Measurements from ENCODE around the gene ETDB.
"Not testable (repeated sequence)": the region's sequence is repeated elsewhere in the genome, so short reads cannot be mapped to it uniquely, and the experiment has no call there.

The ETDB gene

DNA sequence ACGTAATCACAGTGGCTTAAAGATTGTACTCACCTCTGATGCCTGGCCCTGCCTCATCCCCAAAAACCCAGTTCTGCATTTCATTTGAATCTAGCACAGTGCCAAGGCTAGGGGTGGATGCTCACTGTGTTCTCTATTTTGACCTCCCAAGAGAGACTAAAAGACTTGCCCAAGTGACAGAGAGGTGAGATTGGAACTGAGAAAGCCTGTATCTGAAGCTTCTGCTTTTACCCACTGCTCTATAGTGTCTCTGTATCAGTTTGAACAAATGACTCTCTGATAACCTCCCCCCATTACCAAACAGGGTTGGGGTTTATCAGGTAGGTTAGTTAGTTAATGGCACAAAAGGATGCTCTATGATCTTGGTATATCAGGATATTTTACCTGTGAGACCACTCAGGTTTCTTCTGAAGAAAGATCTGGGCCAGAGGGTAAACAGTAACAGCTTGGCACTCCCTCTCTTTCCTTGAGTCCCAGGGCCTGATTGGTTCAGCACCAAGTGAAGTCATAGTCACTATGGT lies at the start of gene ETDB:
TSS of gene ETDB (minus strand) at position 471 of the 521 bp plus-strand sequence. CDS start 1,265 bp downstream, outside the sequence.
- DNase-seq, result not testable (repeated sequence)

DNA sequence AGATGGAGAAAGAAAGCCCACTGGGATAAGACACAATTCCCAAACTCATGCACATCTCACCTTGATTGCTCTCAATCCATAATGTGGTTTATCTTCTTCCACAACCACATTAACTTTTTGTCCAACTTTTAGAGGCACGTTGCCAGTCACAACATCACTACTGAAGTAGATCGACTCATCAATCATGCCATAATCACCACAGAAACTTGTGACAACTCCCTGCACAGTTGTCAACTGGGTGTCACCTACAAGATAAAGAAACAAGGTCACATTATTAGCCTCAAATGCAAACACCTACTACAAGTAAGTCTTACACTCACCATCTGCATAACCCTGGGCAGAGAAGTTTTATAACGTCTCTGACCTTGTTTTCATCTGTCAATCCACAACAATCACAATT lies 49.2 kb upstream of the ETDB start:
- DNase-seq, result not testable (repeated sequence)

DNA sequence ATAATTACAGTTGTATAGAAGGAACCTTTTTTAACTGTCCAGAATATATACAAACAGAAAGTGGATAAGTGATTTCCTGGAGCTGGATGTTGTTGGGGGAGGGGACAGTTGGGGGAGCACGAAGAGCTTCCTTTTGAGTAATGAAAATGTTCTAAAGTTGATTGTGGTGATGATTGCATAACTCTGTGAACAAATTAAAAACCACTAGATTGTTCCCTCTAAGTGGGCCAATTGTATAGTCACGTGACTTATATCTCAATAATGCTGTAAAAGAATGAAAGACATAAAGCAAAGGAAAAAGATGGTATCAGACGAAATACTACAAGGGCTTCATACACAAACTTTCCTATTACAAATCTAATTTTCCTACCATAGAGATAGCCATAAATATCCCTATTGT lies 48.2 kb upstream of the ETDB start:
- DNase-seq, result no peak

DNA sequence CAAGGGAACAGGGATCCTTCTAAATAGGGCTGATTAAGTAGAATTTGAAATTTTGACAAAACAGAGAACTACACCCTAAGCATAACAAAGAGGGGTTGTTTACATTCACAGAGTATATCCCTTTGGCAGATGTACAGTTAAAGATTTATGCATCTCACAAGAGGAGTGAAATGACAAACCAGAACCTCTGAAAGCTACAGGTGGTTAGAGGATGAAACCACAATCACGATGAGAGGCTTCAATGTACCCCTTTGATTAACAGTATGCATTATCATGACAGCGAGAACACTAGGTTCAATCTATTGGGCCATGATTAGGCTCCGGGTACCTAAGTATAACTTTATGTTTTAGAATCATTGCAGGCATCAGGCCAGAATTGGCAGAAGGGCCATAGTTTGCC lies 34.4 kb upstream of the ETDB start:
- not testable (repeated sequence) for DNase-seq

DNA sequence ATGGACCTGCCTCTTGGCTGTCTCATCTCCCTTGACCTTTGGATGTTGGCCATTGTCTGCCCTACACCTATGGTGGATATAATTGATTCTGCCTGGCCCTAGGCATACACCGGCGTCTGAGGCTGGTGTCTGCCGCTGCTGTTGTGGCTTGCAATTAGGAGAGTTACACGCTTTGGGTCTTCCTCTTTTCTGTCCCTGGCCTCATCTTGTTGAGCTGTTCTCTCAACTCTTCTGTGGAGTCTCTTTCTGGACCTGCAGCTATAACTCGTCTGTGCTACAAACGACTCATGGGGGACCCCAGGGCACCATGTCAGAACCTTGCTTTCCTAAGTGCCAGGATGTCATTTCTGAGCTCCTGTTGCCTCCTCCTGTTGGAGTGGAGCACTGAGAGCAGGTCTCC lies 5.8 kb upstream of the ETDB start:
- not testable (repeated sequence) for DNase-seq

DNA sequence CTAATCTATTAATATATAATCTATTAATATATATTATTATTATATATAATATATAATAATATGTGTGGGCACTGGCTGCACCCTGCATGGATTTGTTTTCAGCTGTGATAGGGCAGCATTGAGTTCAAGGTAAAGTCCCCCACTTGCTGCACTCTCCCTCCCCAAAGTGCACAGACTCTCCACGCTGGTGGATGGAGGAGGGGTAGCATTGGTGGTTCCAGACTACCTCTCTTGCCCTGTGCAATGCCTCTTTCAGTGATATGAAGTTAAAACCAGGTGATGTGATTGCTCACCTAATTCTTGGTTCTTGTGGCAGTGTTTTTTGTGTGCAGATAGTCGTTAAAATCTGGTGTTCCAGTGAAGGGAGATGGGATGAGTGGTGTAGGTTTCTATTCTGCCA lies 4.3 kb downstream of the ETDB start:
- DNase-seq, result not testable (repeated sequence)

DNA sequence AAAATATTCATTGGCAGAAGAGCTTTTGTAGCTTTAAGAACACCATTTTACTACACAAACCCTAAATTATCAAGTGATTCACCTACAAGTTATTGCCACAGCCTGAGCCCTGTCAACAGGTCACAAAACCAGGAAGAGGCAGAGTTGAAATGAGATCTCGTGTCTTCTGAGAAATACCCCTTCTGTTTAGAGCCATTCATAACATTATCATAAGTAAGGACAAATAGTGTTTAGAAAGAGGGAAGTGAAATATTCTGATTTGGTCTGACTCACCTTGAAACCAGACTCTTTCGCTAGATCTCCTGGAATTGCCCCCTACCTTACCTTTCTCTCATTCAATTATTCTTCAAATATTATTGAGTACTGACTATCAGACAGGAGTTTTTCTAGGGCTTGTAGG lies 5.9 kb downstream of the ETDB start:
- DNase-seq, result no peak

DNA sequence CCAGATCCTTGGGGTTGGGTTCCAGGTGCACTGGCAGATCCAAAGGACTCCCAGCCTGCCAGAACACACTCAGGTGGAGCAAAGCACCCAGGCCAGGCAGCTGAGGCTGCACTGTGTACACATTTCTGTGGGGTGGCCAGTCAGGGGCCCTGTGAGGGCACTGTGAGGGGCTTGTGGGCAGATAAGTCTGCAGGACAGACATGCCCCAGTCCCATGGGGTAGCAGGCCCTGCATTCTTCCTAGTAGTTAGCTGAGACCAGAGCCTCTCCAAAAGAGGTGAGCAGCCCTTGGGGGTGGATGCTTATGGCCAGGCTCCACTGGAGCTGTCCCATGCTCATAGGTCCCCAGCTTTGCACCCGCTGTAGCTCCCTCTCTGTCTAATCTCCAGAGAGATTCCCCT lies 7.6 kb downstream of the ETDB start:
- DNase-seq, result no peak

DNA sequence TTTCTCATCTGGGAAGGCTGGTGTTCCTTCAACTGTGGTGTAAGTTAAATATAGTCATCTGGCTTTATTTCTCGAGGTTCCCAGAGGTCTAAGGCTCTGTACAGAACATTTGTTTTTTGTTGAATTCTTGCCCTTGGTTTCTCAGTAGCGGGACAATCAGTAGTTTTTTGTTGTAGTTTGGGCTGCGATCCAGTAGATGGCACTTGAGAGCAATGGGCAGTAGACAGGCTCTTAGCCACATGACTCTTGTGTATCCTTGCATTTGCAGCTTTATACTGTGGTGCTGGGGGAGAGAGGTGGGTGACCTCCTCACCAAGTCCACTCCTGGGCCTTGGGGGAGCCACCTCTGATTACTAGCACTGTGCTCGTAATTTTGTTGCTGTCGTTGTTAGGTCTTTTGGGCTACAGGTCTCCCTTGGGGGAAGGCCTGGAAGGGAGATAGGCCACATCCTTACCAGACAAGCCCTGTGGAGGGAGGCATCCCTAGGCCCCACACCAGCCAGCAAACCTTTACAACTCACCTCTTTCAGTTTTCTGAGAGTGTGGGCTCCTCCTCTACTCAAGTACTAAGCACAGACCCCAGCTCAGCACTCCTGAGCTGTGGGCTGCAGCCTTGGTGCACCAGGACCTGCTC lies 8.1 kb downstream of the ETDB start:
- peak; percentile 49 for DNase-seq

DNA sequence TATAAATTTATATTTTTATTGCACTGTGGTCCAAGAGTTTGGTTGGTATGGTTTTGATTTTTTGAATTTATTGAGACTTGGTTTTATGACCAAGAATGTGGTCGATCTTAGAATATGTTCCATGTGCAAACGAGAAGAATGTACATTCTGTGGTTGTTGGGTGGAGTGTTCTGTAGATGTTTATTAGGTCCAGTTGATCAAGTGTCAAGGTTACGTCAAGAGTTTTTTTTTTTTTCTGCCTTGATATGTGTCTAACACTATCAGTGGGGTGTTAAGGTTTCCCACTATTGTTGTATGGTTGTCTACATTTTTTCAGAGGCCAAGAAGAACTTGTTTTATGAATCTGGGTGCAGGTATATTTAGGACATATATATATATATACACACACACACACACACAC lies 10.8 kb downstream of the ETDB start:
- no peak for DNase-seq

DNA sequence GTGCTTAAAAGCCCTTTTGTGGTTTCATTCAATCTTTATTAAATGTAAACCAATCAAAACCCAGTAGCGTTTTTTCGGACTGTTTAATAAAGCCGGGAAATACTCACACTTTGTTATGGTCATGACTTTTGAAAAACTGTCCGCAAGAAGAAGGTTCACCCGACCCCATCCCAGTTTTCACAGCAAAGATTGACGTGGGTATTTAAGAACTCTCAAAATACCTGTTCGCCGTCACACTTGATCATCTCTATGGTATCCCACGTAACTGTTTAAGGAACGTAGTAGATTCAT lies 20.9 kb downstream of the ETDB start:
- DNase-seq, result no peak

DNA sequence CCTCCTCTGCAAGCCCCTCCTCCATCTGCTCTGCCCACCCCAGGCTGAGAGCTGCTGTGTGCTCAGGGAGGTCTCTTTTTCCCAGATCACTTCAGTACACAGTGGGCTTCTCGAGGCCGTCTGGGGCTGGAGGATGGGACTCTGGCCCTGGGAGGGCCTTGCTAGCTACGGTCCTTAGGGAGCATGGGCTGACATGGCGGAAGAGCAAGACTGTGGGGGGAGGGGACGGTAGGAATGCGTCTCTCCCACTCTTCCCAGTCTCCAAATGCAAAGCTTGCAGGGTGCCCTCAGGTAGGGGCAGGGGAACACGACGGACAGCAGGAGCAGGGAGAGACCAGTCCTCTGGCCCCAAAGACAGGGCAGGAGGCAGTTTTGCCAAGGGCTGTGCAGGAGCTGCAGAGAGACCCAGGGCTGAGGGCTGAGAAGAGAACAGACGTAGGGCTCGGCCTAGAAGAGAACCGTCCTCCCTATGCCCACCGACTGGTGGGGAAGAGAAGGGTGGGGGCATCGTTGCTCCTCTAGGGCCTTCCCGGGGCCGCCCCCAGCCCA lies 23.1 kb downstream of the ETDB start:
- peak; percentile 51 for DNase-seq

DNA sequence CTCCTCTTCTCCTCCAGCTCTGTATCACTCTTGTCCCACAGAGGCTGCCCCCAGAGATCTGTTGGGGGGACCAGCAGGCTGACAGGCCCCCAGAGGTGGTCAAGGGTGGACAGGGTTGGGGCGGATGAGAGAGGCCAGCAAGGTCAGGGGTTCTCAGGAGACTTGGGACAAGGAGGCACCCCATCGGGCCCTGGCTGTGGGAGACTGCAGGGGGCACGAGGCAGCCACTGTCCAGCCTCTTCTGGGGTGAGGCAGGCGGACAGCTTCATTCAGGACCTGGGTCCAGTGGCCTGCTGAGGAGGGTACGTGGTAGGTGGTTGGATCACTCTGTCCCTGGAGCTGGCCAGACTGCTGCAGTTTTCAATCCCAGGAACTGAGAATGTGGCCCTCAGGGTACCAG lies 24.6 kb downstream of the ETDB start:
- DNase-seq, result no peak

DNA sequence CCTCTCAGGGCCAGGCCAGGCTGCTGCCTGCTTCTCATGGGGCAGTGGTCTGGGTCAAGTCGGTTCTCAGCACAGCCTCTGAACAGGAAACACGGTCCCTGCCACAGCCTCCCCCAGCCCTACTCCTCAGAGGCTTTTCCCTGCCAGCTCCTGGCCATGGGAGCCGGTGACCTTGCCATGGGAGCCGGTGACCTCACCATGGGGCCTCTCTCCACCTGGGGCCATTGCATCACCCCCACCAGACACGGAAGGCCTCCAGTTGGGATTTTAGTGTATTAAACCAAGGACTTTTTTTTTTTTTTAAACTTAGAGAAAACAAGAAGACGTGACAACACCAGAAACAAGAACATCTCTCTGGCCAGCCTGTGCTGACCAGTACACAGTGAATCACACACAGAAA lies 25.6 kb downstream of the ETDB start:
- DNase-seq, result no peak

DNA sequence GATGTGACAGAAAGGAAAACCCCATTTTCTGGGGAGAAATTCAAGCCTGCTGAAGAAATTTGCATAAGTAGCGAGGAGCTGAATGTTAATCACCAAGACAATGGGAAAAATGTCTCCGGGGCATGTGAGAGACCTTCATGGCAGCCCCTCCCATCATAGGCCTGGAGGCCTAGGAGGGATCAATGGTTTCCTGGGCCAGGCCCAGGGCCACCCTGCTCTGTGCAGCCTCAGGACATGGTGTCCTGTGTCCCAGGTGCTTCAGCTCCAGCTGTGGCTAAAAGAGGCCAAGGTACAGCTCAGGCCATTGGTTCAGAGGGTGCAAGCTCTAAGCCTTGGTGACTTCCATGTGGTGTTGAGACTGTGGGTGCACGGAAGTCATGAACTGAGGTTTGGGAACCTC lies 31.2 kb downstream of the ETDB start:
- no peak for DNase-seq

DNA sequence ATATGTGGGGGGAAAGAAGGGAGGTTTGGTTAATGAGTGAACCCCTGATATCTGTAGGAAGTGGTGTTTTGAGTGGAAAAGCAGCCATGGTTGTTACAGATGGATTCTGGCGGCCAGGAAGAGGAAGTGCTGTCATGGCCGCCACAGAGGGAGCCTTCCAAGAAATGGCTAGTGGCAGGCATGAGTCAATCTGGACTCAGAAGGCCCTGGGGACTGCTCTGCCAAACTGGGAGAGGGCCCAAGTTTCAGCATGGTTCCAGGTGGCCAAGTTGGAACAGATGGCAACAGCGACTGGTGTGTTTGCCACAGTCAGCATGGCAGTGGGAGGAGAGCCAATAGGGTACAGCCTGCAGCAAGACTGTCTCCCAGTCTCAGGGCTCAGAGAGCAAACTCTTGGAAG lies 32.5 kb downstream of the ETDB start:
- DNase-seq, result no peak

DNA sequence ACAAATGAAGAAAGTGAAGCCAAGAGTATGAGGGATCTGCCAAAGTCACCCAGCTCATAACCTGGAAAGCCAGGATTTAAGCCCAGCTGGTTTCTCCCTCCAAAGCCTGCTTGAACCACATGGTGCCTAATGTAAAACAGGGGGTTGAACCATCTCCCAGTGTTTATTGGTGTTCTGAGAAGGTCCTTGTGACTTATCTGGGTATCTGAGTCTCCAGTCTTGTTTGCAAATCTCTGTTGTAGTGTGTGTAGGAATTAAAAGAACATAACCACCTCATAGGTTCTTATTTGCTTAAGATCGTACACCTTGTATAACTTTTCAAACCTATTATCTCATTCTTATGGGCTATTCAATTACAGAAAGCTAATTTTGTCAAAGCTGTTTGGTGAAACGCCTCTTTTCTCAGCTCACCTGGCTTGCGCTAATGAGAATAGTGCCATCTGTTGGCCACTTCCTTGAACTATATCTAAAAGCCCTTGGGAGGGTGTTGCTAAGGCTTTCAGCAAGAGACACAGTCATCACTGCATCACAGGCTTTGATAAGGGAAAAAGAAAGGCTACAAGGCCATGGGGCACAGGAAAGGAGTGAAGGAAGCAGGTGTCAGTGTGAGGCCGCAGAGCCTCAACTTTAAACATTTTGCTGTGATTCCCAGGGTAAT lies 34.0 kb downstream of the ETDB start:
- DNase-seq, result peak; percentile 80

DNA sequence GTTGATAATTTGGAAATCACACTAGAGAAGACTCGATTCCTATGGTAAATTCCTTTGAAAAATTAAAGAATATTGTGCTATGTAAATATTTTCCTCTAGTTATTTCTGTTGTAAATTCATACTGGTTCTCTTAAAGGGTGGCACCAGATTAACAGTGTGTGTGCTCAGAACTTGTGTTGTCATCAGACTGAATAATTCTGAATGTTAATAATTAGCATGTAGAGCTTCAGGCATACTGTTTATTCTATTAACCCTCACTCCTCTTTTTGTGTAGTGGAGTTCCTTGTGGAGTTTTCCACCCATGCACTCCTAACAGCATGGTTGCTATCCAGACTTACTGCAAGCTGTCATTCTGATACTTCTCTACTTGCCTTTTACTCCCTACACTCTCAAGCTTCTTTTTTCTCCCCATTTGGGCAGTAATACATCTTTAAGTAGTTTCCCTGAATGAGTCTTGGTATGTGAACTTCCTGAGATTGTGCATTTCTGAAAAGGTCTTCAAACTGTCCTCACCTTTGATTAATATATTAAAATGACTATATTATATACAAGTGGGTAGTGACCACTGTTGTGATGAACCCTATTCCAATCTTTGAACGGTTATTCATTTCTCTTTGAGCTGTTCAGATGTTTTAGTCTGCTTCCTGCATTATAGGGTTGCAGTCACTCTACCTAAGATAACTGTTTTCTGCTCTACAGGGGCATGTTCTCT lies 38.5 kb downstream of the ETDB start:
- DNase-seq, result no peak
